Subcutaneous adipose tissue (tissue), 4 donors: Measurements from ENCODE around the gene SAPCD2. TPM values are rescaled to one million over a fixed set of nuclear protein-coding genes. Genes with fewer than 3 reads are reported as not detected.

Experiments
- total RNA-seq, 4 donors: library from RNA; depleted of rRNA; stranded (reverse); fragments of >200 nt; gene quantifications; one replicate each; pipeline ENCODE4 v1.1.0, GENCODE V29; 2016
- TF ChIP-seq, protein P1 (sequence below): fragments of 450-650 bp; IDR thresholded peaks from one replicate; pipeline ENCODE4 v1.5.1; 2016; ENCODE audit warnings: low read depth, mild to moderate bottlenecking, control low read depth, antibody characterized with exemption, moderate library complexity

Gene SAPCD2
- total RNA-seq, 4 donors from 2014 or later = 0.19 to 0.66 (median 0.51) TPM; not detected in 1

DNA sequence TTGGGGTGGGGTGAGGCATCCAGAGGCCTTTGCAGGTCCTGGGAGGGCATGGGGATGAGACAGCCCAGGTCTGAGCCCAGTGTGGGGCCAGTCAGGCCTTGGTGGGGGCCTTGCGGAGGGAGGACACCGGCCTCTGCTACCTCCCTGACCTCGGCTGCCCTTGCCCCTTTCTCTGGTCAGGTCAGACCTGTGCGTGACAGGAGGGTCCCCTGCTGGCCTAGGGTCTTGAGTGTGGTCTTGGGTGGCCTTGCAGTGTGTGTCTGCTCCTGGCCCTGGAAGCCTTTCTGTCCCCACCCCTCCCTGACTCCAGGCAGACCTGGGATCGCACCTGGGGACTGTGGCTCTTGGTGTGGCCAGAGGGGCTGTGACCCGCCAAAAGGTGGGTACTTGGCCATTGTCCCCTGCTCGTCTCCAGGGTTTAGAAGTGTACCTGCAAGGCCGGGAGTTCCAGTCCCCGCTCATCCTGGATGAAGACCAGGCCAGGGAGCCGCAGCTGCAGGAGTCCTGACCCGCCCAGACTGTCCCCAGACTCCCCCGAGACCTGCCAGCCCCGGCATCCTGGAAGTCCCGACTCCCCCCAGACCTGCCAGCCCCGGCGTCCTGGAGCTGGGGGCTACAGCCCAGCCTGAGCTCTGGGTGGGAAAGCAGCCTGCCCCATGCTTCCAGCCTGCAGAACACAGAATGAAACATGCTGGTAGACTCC lies 12.0 kb upstream of the SAPCD2 start:
- TF ChIP-seq, protein P1, sequence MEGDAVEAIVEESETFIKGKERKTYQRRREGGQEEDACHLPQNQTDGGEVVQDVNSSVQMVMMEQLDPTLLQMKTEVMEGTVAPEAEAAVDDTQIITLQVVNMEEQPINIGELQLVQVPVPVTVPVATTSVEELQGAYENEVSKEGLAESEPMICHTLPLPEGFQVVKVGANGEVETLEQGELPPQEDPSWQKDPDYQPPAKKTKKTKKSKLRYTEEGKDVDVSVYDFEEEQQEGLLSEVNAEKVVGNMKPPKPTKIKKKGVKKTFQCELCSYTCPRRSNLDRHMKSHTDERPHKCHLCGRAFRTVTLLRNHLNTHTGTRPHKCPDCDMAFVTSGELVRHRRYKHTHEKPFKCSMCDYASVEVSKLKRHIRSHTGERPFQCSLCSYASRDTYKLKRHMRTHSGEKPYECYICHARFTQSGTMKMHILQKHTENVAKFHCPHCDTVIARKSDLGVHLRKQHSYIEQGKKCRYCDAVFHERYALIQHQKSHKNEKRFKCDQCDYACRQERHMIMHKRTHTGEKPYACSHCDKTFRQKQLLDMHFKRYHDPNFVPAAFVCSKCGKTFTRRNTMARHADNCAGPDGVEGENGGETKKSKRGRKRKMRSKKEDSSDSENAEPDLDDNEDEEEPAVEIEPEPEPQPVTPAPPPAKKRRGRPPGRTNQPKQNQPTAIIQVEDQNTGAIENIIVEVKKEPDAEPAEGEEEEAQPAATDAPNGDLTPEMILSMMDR = no peak

- TF ChIP-seq, protein P1 = no peak
These were observed 10.1 kb upstream of the SAPCD2 start for GRCh38 chr9:137080260-137081122.

GRCh38 chr9:137079401-137079787 lies 9.0 kb upstream of the SAPCD2 start:
- TF ChIP-seq, protein P1 = no peak

- TF ChIP-seq, protein P1 = no peak
These were observed 8.5 kb upstream of the SAPCD2 start for GRCh38 chr9:137078701-137079400.

GRCh38 chr9:137077758-137078693 lies 7.7 kb upstream of the SAPCD2 start:
- TF ChIP-seq, protein P1 = no peak

GRCh38 chr9:137077010-137077747 lies 6.8 kb upstream of the SAPCD2 start, which contains the start of gene UAP1L1:
UAP1L1 (plus strand) TSS chr9:137077517; CDS start chr9:137077533, 16 bp downstream.
- TF ChIP-seq, protein P1 = no peak
